GM18511 (cell line): ENCODE data around the gene DDX24.
"Not testable (repeated sequence)": the region's sequence is repeated elsewhere in the genome, so short reads cannot be mapped to it uniquely, and the experiment has no call there.

ENCODE experiments used
- ATAC-seq: cut with Tn5 transposase; IDR thresholded peaks from one replicate; pipeline ENCODE4 v1.9.1; 2021; ENCODE audit warnings: mild to moderate bottlenecking, moderate library complexity; ENCODE audit not compliant: unreplicated experiment

DDX24 gene

DNA sequence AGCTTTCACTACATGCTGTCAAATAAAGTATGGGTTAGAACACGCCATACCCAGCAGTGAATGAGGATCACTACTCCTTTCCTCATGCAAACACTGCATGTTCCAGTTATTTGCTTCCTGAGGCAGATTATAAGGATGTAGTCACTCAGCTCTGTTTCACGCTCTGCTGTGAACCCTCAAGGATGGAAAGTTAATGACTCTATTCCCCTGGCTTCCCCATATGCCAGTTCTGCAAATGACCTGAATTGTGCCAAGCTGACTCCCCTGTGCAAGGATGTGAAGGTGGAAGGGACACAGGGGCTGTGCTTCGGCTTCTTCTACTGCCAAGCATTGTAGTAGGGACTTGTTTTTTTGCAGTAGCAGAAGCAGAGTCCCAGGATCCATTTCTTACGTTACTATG lies 6.9 kb upstream of the DDX24 start:
- no peak for ATAC-seq

DNA sequence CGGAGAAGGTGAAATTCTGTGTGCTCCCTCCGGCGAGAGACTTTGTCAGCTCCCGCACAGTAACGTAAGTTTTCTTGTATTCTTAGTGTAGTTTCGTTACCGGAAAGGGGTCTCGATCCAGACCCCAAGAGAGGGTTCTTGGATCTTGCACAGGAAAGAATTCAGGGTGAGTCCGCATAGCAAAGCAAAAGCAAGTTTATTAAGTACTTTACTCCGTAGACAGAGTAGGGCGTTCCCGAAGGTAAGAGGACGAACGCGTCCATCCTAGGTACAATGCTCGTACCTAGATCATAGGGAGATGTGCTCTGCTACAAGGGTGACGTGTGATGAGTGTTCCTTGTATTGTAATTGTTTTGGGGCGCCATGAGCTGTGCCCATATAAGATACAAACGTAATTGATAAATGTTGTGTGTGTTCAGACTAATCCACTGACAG lies 401 bp upstream of the DDX24 start:
- peak; percentile 38 for ATAC-seq

DNA sequence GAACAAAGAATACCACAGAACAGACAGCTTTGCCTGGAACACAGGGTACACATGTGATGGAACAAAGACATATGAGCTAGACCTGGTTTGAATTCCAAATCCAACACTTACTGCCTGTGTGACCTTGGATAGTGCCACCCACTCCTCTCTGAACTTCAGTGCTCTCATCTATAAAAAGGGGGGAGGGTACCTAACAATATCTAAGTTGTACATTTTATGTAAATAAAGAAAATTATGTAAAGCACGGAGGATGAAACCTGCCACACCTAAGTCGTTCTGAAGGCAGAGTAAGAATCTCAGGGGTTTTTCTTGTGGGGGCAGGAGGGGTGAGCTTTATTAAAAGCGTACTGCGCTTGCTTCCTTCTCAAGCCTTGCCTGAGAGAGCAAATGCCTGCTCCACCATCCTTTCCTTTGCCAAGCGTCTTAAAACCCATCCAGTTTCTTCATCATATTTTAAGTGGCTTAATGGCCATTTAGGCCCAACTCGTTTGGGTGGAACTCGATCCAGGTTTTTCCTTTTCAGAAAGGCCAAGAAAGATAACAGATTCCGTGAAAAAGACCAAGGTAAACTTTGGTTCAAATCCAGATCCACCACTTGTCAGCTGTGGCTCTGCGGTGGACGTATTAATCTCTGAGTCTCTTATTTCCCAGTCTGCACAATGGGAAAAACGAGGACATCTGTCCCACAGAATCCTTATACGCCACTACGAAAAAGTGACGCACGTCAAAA lies 946 bp downstream of the DDX24 start:
- ATAC-seq = no peak

DNA sequence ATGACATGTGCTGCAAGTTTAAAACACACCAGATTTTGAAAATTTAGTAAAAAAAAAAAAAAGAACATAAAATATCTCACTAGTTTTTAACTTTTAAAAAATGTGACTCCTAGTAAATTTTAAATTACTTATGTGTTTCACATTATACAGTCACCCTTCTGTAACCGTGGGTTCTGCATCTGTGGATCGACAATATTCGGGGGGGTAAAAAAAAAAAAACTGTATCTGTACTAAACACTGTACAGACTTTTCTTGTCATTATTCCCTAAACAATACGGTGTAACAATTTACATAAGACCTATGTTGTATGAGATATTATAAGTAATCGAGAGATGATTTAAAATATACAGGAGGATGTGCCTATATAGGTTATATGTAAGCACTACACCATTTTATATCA lies 3.2 kb downstream of the DDX24 start:
- ATAC-seq = no peak

DNA sequence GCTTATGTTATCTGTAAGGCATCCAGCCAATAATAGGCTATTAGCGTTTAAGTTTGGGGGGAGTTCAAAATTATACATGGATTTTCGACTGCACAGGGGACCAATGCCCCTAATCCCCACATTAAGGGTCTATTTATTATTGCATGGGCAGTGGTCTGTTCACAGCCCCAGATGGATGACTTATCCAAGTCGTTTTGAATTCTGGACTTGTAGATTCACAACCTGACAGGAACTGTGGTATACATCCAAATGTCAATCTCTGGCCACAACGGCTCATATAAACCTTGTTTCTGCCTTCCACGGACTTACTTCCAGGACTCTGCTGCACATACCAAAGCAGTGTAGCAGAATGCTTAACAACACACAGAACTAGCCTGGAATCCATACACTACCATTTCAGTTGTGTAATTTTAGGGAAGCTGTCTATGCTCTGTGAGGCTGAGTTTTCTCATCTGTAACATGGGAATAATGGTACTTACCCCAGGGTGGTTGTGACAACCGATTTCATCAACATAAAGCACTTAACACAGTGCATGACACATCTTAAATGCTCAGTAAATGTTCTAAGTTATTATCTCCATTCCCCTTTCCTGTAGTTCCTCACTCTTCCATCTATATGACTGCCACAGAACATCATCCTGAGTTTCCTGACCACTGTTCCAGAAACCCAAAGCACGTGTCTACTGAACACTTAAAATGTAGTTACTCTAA lies 3.7 kb downstream of the DDX24 start:
- ATAC-seq = no peak

DNA sequence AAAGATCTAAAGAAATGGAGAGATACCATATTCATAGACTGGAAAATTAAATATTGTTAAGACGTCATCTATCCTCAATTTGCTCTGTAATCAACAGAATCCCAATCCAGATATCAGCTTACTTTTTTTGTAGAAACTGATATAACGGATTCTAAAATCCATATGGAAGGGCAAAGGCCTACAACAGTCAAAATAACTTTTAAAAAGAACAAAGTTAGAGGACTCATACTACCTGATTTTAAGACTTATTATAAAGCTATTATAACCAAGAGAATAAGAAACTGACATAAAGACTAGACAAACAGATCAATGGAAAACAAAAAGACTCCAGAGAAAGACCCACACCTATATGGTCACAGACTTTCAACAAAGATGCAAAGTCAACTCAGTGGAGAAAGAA lies 6.0 kb downstream of the DDX24 start:
- ATAC-seq = no peak

DNA sequence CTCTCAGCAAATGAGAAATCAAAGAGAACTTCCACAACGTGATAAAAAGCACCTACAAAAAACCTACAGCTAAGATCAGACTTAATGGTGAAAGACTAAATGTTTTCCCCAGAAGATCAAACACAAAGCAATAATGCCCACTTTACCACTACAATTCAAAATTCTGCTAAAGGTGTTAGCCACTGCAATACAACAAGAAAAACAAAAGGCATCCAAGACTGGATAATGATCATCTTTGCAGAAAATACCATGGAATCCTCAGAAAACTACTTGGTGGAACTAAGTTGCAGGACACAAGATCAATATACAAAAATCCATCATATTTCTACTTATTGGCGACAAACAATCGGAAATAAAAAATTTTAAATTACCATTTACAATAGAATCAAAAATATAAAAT lies 6.5 kb downstream of the DDX24 start:
- no peak for ATAC-seq

DNA sequence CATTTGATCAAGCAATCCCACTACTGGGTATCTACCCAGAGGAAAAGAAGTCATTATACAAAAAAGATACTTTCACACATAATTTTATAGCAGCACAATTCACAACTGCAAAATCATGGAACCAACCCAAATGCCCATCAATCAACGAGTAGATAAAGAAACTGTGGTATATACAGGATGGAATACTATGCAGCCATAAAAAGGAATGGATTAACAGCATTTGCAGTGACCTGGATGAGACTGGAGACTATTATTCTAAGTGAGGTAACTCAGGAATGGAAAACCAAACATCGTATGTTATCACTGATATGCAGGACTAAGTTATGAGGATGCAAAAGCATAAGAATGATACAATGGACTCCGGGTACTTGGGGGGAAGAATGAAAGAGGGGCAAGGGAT lies 8.9 kb downstream of the DDX24 start:
- not testable (repeated sequence) for ATAC-seq

DNA sequence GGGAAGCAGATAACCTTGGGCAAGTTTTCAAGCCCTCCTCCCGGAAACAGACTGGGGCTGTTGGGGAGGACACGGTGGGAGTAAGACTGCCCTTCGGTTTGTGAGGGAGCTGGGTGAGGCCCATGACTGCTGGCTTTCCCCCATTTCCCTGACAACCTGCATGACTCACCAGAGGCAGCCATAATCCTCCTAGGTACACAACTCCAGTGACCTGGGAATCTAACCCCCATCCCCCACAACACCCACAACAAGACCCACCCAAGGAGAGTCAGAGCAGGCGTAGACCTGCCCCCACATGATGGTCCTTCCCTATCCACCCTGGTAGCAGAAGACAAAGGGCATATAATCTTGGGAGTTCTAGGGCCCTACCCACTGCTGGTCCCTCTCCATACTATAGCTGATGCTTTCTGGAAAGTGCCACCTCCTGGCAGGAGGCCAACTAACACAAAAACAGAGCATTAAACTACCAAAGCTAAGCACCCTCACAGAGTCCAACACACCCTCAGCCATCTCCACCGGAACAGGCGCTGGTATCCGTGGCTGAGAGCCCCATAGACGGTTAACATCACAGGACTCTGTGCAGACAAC lies 14.8 kb downstream of the DDX24 start:
- no peak for ATAC-seq

DNA sequence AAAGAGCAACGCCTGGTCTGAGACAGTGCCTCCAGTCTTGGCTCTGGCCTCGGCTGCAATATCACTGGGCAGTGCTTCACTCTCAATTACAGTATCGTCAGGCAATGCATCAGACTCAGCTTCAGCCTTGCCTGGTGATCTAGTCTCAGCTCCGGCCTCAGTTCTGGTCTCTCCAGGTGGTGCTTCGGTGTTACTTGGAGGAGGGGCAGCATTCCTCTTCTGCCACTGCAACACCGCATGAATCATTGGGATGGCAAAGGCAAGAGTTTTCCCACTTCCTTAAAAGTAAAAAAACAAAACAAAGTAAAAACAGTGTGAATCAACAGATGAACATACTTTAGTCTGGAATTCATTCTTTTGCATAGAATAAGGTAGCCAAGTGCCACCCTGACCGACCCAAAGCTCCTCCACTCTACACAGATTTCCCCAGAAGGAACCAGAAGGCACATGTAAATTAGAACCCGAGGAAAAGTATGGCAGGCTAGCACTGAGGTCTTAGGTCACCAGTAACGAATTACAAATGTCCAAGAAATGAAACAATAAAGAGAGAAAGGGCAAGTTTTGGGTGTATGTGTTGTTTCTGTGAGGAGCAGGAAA lies 18.6 kb downstream of the DDX24 start:
- no peak for ATAC-seq

DNA sequence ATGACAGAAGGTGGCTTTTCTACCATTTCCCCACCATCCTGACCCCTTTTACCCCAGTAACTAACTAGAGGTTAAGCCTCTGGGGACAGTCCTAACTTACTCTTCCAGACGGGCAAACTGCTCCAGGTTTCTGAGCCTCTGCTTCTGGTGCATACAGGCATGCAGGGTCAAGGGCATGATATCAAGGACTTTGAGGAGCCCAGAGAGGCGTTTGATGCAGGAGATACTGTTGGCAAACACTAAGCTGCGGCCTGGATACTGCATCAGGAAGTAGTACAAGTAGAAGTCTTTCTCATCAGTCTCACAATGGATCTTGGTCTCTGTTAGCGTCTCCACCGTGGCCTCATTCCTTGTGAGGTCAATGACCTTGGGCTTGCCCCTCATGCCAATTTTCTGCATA lies 21.0 kb downstream of the DDX24 start:
- no peak for ATAC-seq

DNA sequence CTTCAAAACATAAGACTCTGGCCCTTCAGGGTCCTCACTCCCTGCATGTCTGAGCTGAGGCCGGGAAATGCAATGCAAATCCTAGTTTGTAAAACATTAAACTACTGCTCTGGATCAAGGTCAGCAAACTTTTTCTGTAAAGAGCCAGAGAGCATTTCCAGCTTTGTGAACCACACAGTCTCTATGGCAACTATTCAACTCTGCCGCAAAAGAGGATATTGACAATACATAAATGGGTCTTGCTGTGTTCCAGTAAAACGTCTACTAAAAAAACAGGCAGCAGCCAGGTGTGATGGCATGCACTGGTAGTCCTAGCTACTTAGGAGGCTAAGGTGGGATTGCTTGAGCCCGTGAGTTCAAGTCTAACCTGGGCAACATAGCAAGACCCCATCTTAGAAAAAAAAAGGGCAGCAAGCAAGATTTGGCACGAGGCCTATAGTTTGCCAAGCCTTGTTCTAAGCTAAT lies 22.3 kb downstream of the DDX24 start:
- ATAC-seq = no peak

DNA sequence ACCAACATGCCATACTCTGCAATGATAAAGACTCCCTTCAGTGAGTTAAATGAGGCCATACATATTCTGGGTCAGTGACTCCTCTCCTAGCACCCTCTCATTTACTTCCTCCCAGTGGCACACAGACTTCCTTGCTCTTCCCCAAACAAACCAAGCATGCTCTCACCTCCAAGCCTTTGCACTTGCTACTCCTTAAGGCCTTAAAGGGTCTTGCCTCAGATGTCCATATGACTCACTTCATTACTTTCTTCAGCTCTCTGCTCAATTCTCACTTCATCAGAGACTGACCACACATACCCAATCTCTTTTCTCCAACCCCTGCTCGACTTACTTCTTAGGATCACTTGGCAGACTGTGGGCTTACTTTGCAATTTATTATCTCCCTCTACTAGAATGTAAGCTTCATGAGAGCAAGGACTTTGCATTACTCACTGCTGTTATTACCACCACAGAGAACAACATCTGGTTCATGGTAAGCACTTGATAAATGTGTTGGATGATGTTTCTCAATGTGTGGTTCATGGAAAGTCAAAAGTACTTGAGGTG lies 22.8 kb downstream of the DDX24 start:
- no peak for ATAC-seq

DNA sequence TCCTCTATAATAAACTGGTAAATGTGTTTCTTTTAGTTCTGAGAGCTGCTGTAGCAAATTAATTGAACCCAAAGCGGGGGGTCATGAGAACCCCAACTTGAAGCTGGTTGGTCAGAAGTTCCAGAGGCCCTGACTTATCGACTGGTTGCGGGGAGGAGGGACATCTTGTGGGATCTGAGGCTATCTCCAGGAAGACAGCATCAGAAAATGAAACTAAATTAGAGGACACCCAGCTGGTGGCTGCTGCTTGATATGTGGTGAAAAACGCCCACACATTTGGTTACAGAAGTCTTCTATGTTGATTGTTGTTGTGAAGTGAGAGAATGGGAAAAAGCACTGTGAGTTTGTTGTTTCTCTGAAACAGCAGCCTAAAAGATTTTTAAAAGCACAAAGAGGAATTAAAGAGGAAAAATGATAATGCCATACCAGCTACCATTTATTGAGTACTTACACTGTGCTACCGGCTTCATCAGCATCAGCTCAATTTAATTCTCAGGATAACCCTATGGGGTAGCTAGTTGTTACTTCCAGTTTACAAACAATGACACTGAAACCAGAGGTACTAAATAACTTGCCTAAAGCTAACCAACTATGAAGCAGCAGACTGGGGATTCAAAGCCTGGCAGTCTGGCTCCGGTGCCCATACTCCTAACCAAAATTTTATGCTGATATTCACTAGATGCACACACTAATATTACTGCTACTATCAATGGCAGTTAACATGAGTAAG lies 24.3 kb downstream of the DDX24 start:
- ATAC-seq = peak; percentile 87

DNA sequence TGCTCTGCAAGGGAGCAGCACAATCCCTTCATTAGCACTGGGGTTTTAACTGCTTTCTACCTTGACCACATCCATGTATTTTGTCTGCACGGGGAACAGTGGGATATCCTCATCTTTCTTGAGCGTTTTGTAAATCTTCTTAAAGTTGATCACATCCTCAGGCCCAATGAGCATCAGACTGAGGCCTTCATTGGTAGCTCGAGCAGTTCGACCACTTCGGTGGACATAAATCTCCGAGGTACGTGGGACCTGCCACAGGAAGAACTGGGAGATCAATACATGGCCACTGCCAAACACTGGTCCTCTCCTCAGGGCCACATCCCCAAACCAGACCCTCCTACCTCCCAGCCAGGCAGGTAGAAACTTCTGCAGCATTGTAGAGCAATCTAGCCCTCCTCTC lies 26.1 kb downstream of the DDX24 start:
- ATAC-seq = no peak

DNA sequence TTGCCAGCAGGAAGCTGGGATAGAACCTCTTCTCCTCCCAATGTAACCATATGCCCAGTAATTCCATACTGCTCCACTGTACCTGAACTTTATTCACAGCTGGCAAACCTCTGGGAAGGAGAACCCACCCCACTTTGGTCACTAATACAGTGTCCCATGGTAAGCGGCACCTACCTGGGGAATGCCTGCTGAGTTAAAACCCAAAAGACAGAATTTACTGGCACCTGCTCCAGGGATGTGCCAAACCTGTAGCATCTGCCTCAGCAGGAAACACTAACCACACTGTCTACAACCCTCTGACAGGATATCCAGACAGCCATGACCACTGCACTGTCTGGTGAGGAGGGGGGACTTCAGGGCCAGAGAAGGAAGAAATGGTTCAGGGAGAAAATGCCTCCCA lies 26.6 kb downstream of the DDX24 start:
- no peak for ATAC-seq

DNA sequence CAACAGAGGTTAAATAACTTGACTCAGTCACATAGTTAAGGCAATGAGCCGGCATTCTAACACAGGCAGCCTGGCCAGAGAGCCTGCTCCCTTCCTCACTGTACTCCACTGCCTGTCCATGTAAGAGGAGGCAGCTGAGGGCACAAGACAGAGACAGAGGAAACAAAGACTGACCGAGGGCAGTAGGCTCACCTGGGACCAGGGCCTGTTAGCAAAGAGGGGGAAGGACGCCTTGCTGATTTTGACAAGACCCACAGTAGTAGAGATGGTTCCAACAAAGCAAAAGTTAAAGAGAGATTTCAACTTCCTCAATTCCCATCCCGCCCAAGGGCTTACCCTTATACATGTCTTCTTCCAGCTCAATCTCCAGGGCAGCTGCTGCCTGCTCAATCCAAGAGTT lies 28.3 kb downstream of the DDX24 start:
- no peak for ATAC-seq

DNA sequence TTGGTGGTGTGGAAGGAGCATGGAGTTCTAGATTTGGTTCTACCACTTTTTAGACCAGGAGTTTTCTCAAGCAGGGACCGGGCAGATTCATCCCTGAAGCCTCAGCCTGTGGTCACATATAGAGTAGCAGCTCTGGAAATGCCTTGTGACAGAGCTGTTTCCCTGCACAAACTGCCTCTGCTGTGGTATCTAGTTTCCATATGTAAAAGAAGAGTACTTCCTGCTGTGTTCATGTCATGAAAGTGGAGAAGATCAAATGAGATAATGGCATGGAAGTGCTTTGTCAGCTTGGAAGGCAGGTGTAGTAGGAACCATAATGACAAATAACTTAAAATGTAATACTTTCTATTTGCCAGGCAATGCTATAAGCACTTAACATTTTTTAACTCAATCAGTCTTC lies 28.8 kb downstream of the DDX24 start:
- ATAC-seq = no peak

DNA sequence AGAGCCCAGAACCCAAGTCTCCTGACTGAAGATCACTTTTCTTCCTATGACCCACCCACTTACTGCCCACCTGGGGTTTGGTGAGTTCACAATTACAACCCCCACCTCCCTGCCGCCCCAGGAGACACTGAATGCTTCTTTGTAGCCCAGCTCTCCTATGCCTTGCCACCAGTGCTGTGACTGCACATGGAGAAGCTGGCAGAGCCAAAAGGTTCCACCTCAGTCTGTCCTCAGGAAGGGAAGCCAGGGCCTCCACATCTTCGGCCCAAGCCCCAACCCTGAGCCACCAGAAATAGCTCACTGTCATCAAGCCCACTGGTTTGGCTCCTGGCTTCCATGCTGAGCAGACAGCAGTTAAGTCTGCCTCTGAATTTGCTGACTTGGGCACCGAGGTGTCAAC lies 29.2 kb downstream of the DDX24 start:
- ATAC-seq = no peak

DNA sequence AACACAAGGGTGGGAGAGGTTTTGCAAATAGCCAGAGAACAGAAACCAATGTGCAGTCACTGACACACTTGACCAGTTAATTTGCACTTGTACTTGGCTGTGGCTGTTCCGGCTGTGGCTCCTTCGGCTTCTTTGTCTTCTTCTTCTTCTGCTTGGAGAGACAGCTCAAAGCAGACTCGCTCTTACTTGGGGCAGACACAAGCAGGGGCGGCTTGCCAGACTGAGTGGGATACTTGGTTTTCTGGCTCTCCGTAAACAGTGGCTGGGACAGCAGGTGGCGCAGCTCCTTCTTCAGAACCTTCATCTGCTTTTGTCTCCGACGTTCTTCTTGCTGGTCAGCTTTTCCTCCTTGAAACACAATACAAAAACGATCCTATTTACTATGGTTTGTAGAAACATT lies 29.9 kb downstream of the DDX24 start:
- no peak for ATAC-seq
